Ascending aorta (tissue), 2 donors: Measurements from ENCODE around the gene RUNX1. TPM values are rescaled to one million over a fixed set of nuclear protein-coding genes. Genes with fewer than 3 reads are reported as not detected.

Experiments used
- DNase-seq, 2 donors: peaks; one replicate each; pipeline ENCODE4 v3.0.0-alpha.2; 2019; ENCODE audit warnings: low spot score in 2 of 2
- H3K27ac ChIP-seq, 2 donors: fragments of 200-600 bp; sonication (generic); one replicate each; pipeline ENCODE4 v1.5.1; 2016 to 2017; ENCODE audit warnings: mild to moderate bottlenecking in 1 of 2
- H3K27me3 ChIP-seq: fragments of 200-600 bp; sonication (generic); one replicate; pipeline ENCODE4 v1.5.1; 2017
- H3K36me3 ChIP-seq, 2 donors: fragments of 200-600 bp; sonication (generic); one replicate each; pipeline ENCODE4 v1.5.1; 2016
- H3K4me1 ChIP-seq, 2 donors: fragments of 200-600 bp; sonication (generic); one replicate each; pipeline ENCODE4 v1.5.1; 2016 to 2017; ENCODE audit warnings: mild to moderate bottlenecking in 1 of 2
- H3K4me3 ChIP-seq, 2 donors: fragments of 200-600 bp; sonication (generic); one replicate each; pipeline ENCODE4 v1.5.1; 2016 to 2017; ENCODE audit warnings: mild to moderate bottlenecking in 1 of 2
- H3K9me3 ChIP-seq, 2 donors: fragments of 200-600 bp; sonication (generic); one replicate each; pipeline ENCODE4 v1.5.1; 2016
- CTCF ChIP-seq, 3 experiments: fragments of 200-600 bp in 2 of 3; fragments of 450-650 bp in 1 of 3; sonication (generic) in 2 of 3; IDR thresholded peaks; one replicate each; pipeline ENCODE4 v1.5.1; 2016 to 2019; ENCODE audit warnings: antibody characterized with exemption in 3 of 3, mild to moderate bottlenecking in 1 of 3, moderate library complexity in 1 of 3
- intact Hi-C: fragments of 100-400 bp; cut with DNase I; formaldehyde crosslinking; loops from one replicate; pipeline ENCODE4 v1.15.1; 2023
- total RNA-seq: library from RNA; depleted of rRNA; stranded (reverse); fragments of >200 nt; gene quantifications from one replicate; pipeline ENCODE4 v1.1.0, GENCODE V29; 2016

The RUNX1 gene
- total RNA-seq, 1 donor from 2014 or later = 16.3 TPM

GRCh38 chr21:34923202-34923601, 125.9 kb downstream of the RUNX1 start:
- DNase-seq = no peak
- Histone ChIP-seq H3K27me3 (no peaks in the 10 kb centered on the region), H3K27ac (no peak overlapping the region), H3K4me1 (no peaks in the 10 kb centered on the region), H3K36me3 (no peaks in the 10 kb centered on the region), H3K4me3 (no peak overlapping the region), H3K9me3 (no peaks in the 10 kb centered on the region)
- intact Hi-C loops = no loop called here
- no peak for TF ChIP-seq CTCF (IDR thresholded peaks at IDR 0.05)

- H3K27ac ChIP-seq = no peak overlapping the region
- no peaks in the 10 kb centered on the region for H3K4me1 ChIP-seq
- no peaks in the 10 kb centered on the region for H3K36me3 ChIP-seq
- H3K27me3 ChIP-seq = no peaks in the 10 kb centered on the region
- intact Hi-C loops = no loop called here
- H3K4me3 ChIP-seq = no peak overlapping the region
- no peaks in the 10 kb centered on the region for H3K9me3 ChIP-seq
- DNase-seq = no peak
- no peak for TF ChIP-seq CTCF (IDR thresholded peaks at IDR 0.05)
Measured at GRCh38 chr21:34922479-34922878, 126.6 kb downstream of the RUNX1 start.

- Histone ChIP-seq H3K36me3 (no peaks in the 10 kb centered on the region), H3K27ac (no peak overlapping the region), H3K27me3 (no peaks in the 10 kb centered on the region), H3K4me1 (no peaks in the 10 kb centered on the region), H3K4me3 (no peak overlapping the region), H3K9me3 (no peaks in the 10 kb centered on the region)
- intact Hi-C loops = no loop called here
- DNase-seq = no peak
- no peak for TF ChIP-seq CTCF (IDR thresholded peaks at IDR 0.05)
Measured at GRCh38 chr21:34921151-34921550, 128.0 kb downstream of the RUNX1 start.

- Histone ChIP-seq H3K36me3 (no peaks in the 10 kb centered on the region), H3K4me1 (no peaks in the 10 kb centered on the region), H3K4me3 (no peak overlapping the region), H3K27me3 (no peaks in the 10 kb centered on the region), H3K9me3 (no peaks in the 10 kb centered on the region), H3K27ac (no peak overlapping the region)
- intact Hi-C loops = no loop called here
- no peak for DNase-seq
- TF ChIP-seq CTCF (IDR thresholded peaks at IDR 0.05) = no peak
Measured at GRCh38 chr21:34919406-34919805, 129.7 kb downstream of the RUNX1 start.

- TF ChIP-seq CTCF (IDR thresholded peaks at IDR 0.05) = no peak
- no peak overlapping the region for H3K27ac ChIP-seq
- DNase-seq = no peak
- no peak overlapping the region for H3K4me3 ChIP-seq
- H3K27me3 ChIP-seq = no peaks in the 10 kb centered on the region
- no peaks in the 10 kb centered on the region for H3K9me3 ChIP-seq
- no peaks in the 10 kb centered on the region for H3K4me1 ChIP-seq
- H3K36me3 ChIP-seq = no peaks in the 10 kb centered on the region
- intact Hi-C loops = no loop called here
Measured at GRCh38 chr21:34916446-34916845, 132.7 kb downstream of the RUNX1 start.

- no peaks in the 10 kb centered on the region for H3K9me3 ChIP-seq
- H3K36me3 ChIP-seq = no peaks in the 10 kb centered on the region
- DNase-seq = no peak
- intact Hi-C loops = no loop called here
- H3K4me1 ChIP-seq = no peaks in the 10 kb centered on the region
- H3K27ac ChIP-seq = no peak overlapping the region
- no peak overlapping the region for H3K4me3 ChIP-seq
- no peak for TF ChIP-seq CTCF (IDR thresholded peaks at IDR 0.05)
- H3K27me3 ChIP-seq = no peaks in the 10 kb centered on the region
Measured at GRCh38 chr21:34915364-34915841, 133.7 kb downstream of the RUNX1 start.
